Measurements from ENCODE around the gene PIM2.

The PIM2 gene

DNA sequence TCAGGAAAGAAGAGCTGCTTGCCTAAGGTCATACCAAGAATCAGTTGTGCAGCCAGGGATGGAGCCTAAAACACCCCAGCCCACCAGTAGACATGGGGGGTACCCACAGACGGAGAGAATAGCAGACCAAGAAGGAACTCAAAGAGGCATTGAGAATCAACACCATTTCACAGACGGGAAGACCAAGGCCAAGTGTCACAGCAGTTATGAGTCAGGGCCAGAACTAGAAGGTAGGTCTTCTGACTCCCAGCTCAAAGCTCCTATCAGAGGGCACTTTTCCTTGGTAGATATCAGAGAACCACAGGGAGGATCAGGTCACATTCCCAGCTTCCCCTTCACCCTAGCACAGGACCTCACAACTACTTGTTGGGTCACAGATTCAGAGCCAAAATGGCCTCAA, 24.1 kb upstream of the PIM2 start:
- H3K4me3 ChIP-seq (ENCODE audit: low read depth, low read length) = no peak overlapping the region
- TF ChIP-seq, protein P1, sequence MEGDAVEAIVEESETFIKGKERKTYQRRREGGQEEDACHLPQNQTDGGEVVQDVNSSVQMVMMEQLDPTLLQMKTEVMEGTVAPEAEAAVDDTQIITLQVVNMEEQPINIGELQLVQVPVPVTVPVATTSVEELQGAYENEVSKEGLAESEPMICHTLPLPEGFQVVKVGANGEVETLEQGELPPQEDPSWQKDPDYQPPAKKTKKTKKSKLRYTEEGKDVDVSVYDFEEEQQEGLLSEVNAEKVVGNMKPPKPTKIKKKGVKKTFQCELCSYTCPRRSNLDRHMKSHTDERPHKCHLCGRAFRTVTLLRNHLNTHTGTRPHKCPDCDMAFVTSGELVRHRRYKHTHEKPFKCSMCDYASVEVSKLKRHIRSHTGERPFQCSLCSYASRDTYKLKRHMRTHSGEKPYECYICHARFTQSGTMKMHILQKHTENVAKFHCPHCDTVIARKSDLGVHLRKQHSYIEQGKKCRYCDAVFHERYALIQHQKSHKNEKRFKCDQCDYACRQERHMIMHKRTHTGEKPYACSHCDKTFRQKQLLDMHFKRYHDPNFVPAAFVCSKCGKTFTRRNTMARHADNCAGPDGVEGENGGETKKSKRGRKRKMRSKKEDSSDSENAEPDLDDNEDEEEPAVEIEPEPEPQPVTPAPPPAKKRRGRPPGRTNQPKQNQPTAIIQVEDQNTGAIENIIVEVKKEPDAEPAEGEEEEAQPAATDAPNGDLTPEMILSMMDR (IDR thresholded peaks at IDR 0.05; ENCODE audit: control insufficient read depth, extremely low read depth, insufficient read depth) = no peak
- no peak for DNase-seq (ENCODE audit: low read depth)

DNA sequence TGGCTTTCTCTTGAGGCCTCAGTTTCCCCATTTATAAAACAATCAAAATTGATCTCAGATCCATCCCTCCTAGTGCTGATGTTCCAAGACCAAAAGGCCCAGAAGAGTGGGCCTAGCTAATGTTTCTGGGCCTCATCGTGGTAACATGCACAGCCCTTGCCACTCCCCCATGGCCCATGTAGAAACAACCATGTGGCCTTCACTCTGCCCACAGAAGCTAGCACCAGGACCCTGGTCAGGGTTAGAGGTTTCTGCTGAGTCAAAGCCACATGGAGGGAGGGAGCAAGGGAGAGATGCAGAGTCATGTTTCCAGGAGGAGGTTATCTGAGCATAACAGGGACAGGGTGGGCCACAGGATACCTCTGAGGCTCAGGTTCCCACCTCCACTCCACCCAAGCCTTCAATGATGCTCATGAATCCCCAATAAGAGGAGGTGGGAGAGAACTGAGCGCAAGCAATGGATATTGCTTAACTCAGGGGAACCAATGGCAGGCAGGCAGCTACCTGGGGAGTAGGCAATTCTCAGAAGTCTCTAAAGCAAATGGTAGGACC, 21.7 kb upstream of the PIM2 start:
- no peak for DNase-seq (ENCODE audit: low read depth)
- TF ChIP-seq, protein P1 (IDR thresholded peaks at IDR 0.05; ENCODE audit: control insufficient read depth, extremely low read depth, insufficient read depth) = no peak
- H3K4me3 ChIP-seq (ENCODE audit: low read depth, low read length) = no peak overlapping the region

DNA sequence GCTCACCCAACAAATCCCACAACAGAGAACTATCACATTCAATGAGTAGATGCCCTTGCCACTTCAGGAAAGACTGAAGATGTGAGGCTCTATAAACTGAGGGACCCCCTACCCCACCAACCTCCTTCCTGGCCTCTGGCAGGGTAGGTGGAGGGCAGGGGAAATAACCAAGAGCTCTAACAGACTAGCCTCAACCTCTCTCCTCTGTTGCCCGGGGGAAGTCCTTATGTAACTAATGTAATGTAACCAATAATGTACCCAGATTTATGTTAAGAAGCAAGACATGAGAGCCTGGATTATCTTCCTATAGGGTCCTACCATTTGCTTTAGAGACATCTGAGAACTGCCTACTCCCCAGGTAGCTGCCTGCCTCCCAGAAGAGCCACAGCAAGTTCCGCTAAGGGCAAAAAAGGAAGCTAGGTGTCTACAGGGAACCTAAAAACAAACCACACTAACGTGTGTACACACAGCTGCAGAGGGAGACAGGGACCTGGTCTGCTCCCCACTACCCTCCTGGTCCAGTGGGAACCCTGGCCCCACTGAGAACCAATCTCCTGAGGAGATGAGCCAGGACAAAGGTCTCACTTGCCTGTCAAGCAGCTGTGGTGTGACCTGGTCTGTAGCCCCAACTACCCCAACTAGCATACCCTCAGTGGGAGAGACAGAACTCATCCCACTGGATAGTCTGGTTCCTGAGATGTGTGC, 20.9 kb upstream of the PIM2 start:
- H3K4me3 ChIP-seq (ENCODE audit: low read depth, low read length) = no peak overlapping the region
- TF ChIP-seq, protein P1 (IDR thresholded peaks at IDR 0.05; ENCODE audit: control insufficient read depth, extremely low read depth, insufficient read depth) = no peak
- no peak for DNase-seq (ENCODE audit: low read depth)

DNA sequence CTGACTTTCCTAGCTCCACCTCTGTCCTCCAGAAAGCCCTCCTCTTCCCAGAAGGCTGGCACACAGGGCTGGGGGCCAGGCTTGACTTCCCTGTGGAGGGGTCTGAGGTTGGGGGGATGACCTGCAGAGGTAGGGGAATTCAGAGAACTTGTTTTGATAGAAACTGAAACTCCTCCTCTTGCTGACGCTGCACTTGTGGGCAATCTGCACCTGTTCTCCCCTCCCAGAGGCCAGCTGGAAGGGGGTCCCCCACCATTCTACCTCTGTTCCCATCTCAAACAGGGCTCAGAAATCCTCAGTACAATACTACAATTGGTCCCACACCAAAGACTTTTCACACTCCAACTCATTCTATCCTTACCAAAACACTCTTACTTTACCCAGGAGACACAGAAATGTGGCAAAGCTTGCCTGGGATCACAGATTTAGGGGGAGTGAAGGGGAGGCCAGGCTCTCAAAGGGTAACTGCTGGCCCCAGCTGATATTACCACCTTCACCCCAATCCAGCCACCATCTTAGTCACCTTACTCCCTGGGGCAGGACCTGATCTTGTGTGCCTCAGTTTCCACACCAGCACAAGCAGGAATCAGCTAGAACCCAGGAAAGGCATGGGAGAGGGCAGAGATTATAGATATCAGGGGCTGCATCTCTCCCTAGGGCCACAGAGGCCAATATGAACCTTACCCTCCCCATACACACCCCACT, 20.0 kb upstream of the PIM2 start:
- DNase-seq (ENCODE audit: low read depth) = no peak
- TF ChIP-seq, protein P1 (IDR thresholded peaks at IDR 0.05; ENCODE audit: control insufficient read depth, extremely low read depth, insufficient read depth) = no peak
- H3K4me3 ChIP-seq (ENCODE audit: low read depth, low read length) = no peak overlapping the region

DNA sequence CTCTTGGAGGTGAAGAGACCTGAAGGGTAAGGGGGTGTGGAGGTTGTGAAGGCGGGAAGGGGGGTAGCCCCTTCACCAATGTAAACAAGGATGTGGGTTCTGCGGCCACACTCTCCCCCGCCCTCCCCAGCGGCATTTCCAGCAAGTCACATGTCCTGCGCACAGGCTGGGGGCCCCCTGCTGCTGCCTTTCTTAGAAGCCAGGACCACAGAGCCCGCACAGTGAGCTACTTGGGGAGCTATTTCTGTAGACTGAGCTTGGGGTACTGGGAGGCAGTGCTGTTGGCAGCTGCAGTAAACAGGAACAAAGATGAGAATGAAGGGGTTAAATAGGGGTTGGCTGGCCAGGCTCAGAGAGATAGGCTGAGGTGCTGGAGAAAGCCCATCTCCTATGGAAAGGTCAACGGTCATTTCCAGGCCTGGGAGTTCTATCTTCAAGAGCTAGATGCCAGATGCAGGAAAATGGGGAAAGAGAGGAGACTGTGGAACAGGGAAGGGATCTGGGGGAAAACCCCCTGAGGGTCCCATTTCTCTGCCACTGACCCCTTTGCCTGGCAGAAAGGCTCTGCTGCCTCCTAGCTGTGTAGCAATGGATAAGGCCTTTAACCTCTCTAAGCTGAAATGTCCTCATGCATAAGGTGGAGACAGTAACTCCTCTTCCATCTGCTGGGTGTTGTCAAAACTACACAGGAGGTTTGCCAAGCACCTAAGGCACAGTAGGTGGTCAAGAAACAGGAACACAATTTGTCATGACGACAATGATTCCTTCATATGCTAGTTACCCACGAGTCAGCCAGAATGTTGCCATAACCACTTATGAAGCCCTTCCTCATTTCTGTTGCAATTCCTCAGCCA, 18.5 kb upstream of the PIM2 start:
- no peak for DNase-seq (ENCODE audit: low read depth)
- TF ChIP-seq, protein P1 (IDR thresholded peaks at IDR 0.05; ENCODE audit: control insufficient read depth, extremely low read depth, insufficient read depth) = no peak
- H3K4me3 ChIP-seq (ENCODE audit: low read depth, low read length) = no peak overlapping the region

DNA sequence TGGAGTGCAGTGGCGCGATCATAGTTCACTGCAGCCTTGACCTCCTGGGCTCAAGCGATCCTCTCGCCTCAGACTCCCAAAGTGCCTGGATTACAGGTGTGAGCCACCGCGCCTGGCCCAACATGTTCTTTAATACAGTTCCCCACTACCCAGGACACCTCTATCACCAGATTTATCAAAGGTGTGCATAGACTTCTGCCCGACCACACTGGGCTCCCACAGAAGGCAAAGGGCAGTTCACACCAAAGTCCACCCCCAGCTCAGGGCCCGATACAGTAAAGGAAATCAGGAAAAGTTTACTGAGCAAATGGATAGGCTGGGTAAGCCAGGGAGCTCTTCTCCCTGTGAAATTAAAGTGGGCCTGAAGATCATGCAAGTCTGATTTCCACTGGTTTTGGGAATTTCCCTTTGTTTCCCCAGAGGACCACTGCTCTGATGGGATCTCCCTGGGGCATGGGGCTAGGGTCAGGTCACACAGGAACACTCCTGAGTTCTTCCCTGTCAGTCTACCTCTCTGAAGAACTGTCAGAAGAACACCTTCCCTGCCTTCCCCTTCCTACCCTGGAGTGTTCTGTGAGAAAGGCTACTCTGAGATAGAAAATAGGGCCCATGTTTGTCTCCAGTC, 17.7 kb upstream of the PIM2 start:
- H3K4me3 ChIP-seq (ENCODE audit: low read depth, low read length) = no peak overlapping the region
- TF ChIP-seq, protein P1 (IDR thresholded peaks at IDR 0.05; ENCODE audit: control insufficient read depth, extremely low read depth, insufficient read depth) = no peak
- DNase-seq (ENCODE audit: low read depth) = no peak

Measured in LNCaP clone FGC (cell line).